HepG2 (cell line): ENCODE results near the gene EBF3. TPM values are rescaled to one million over a fixed set of nuclear protein-coding genes. Genes with fewer than 3 reads are reported as not detected.

Source experiments
- ATAC-seq: fragments of 200-7000 bp; cut with Tn5 transposase; 3 replicates; pipeline ENCODE4 v1.9.1; 2020; ENCODE audit warnings: mild to moderate bottlenecking, moderate library complexity
- BruUV-seq: library from RNA; stranded (reverse); fragments of 400-500 nt; replicated peaks from 2 replicates; lab custom pipeline; 2021; lab: Mats Ljungman, UMichigan
- CTCF ChIA-PET: fragments of 300-600 bp; formaldehyde crosslinking; extraction: SDS; loops from one replicate; lab custom pipeline; 2021; ENCODE audit warnings: low total read pairs, inconsistent platforms, low intra/inter-chr PET ratio; lab: Yijun Ruan, JAX
- POLR2A ChIA-PET: fragments of 350-600 bp; sonication (Branson Sonifier 250); formaldehyde crosslinking; loops from one replicate; lab custom pipeline; 2020; ENCODE audit warnings: antibody characterized with exemption, inconsistent platforms; lab: Yijun Ruan, JAX
- DNase-seq: peaks from one replicate; pipeline ENCODE4 v3.0.0-alpha.2; 2015; ENCODE audit warnings: low spot score
- FAIRE-seq: peaks from 3 replicates; lab custom pipeline; 2011; peaks lifted over from hg19 to GRCh38; lab: Jason Lieb, UNC
- H2AFZ ChIP-seq: one replicate; pipeline ENCODE4 v1.6.1; 2011; ENCODE audit warnings: low read length, inconsistent platforms
- H3K27ac ChIP-seq: fragments of 300-600 bp; 3 replicates; pipeline ENCODE4 v1.8.0; 2011; ENCODE audit warnings: mixed run types, mild to moderate bottlenecking, mixed read lengths, low read length, inconsistent platforms; ENCODE audit not compliant: insufficient read depth; ENCODE audit errors: extremely low read length
- H3K27me3 ChIP-seq, 2 experiments: fragments of 200-600 bp in 1 of 2; 2 replicates in 1 of 2; 3 replicates in 1 of 2; pipeline versions ENCODE4 v1.6.0 to v1.8.0; 2011; ENCODE audit warnings: low read length in 2 of 2, mild to moderate bottlenecking in 2 of 2, moderate library complexity in 2 of 2, inconsistent platforms in 1 of 2; ENCODE audit not compliant: insufficient read depth in 2 of 2, control insufficient read depth in 1 of 2
- H3K36me3 ChIP-seq, 2 experiments: fragments of 200-600 bp in 1 of 2; replicated peaks in 1 of 2; 2 replicates in 1 of 2; 3 replicates in 1 of 2; pipeline versions ENCODE4 v1.5.1 to v1.8.0; 2011; ENCODE audit warnings: low read length in 2 of 2, inconsistent platforms in 1 of 2; ENCODE audit not compliant: insufficient read depth in 2 of 2, control insufficient read depth in 1 of 2
- H3K4me1 ChIP-seq: 2 replicates; pipeline ENCODE4 v1.5.1; 2012; ENCODE audit warnings: low read length, inconsistent platforms; ENCODE audit not compliant: insufficient read depth
- H3K4me2 ChIP-seq: 2 replicates; pipeline ENCODE4 v1.6.0; 2011; ENCODE audit warnings: low read depth, low read length, inconsistent platforms
- H3K4me3 ChIP-seq, 3 experiments: fragments of 200-600 bp in 1 of 3; sonication (generic), shearing (Covaris generic) in 1 of 3; replicated peaks in 1 of 3; 2 replicates each; pipeline ENCODE4 v1.5.1; 2011 to 2016; ENCODE audit warnings: low read length in 3 of 3, inconsistent platforms in 2 of 3, low read depth in 2 of 3, mild to moderate bottlenecking in 2 of 3, control low read depth in 1 of 3, mixed read lengths in 1 of 3; ENCODE audit not compliant: insufficient read depth in 1 of 3
- H3K79me2 ChIP-seq: one replicate; pipeline ENCODE4 v1.6.1; 2011; ENCODE audit warnings: low read length, inconsistent platforms; ENCODE audit not compliant: insufficient read depth
- H3K9ac ChIP-seq: 2 replicates; pipeline ENCODE4 v1.6.0; 2011; ENCODE audit warnings: mild to moderate bottlenecking, low read depth, low read length, inconsistent platforms; ENCODE audit not compliant: insufficient read depth
- H3K9me3 ChIP-seq: 2 replicates; pipeline ENCODE4 v1.5.1; 2012; ENCODE audit warnings: mild to moderate bottlenecking, low read length
- H4K20me1 ChIP-seq: 2 replicates; pipeline ENCODE4 v1.6.0; 2011; ENCODE audit warnings: inconsistent platforms, mild to moderate bottlenecking, low read length, moderate library complexity; ENCODE audit not compliant: insufficient read depth
- CC2D1A ChIP-seq: sonication (generic); formaldehyde crosslinking; IDR thresholded peaks from 2 replicates; pipeline ENCODE4 v1.8.1; 2023; ENCODE audit warnings: mild to moderate bottlenecking, missing genetic modification reagents
- ETV5 ChIP-seq: IDR thresholded peaks from 2 replicates; pipeline ENCODE4 v1.6.1; 2018; ENCODE audit warnings: missing biosample characterization, missing genetic modification reagents, inconsistent platforms, borderline replicate concordance
- RBM39 ChIP-seq: fragments of 200-400 bp; formaldehyde crosslinking; IDR thresholded peaks from one replicate; pipeline ENCODE4 v1.6.1; 2018; ENCODE audit warnings: antibody characterized with exemption, mild to moderate bottlenecking, low read depth, low read length; ENCODE audit not compliant: poor library complexity, severe bottlenecking
- ZNF33B ChIP-seq: sonication (generic); formaldehyde crosslinking; IDR thresholded peaks from 2 replicates; pipeline ENCODE4 v1.5.1; 2020; ENCODE audit warnings: mild to moderate bottlenecking, missing genetic modification reagents
- ZNF468 ChIP-seq: sonication (generic); formaldehyde crosslinking; IDR thresholded peaks from 2 replicates; pipeline ENCODE4 v1.8.0; 2022; ENCODE audit warnings: mild to moderate bottlenecking, moderate library complexity, missing genetic modification reagents
- ZNF619 ChIP-seq: sonication (generic); formaldehyde crosslinking; IDR thresholded peaks from 2 replicates; pipeline ENCODE4 v1.4.0; 2020; ENCODE audit warnings: mild to moderate bottlenecking, missing genetic modification reagents
- ZNF839 ChIP-seq: sonication (generic); formaldehyde crosslinking; IDR thresholded peaks from 2 replicates; pipeline ENCODE4 v1.4.0; 2020; ENCODE audit warnings: missing genetic modification reagents, mild to moderate bottlenecking, borderline replicate concordance
- WGBS: methylation state at CpG from one replicate; pipeline ENCODE4 v1.1.6; 2017; ENCODE audit warnings: low lambda C conversion rate; 5-methylcytosine and 5-hydroxymethylcytosine counted together
- in situ Hi-C: cut with HindIII; loops from 2 replicates; pipeline ENCODE4 v1.10.0; 2017; ENCODE audit warnings: low pct_unique_long_range_greater_than_20kb; ENCODE audit not compliant: extremely low pct_ligation_motif_present
- intact Hi-C: fragments of 100-400 bp; cut with micrococcal nuclease; formaldehyde crosslinking; loops from one replicate; pipeline ENCODE4 v1.10.0; 2022; ENCODE audit not compliant: unreplicated experiment
- polyA plus RNA-seq, 8 experiments: library from polyadenylated mRNA; depleted of rRNA in 3 of 8; stranded (reverse) in 7 of 8; unstranded in 1 of 8; fragments of >200 nt; fragmentation: Illumina TruSeq in 4 of 8; extraction: Trizol in 4 of 8; gene quantifications; 2 replicates each; pipeline versions ENCODE4 v1.2.1 to v1.2.3, GENCODE V29; 2011 to 2016; ENCODE audit warnings: low read depth in 4 of 8, missing spikeins in 1 of 8, mixed read lengths in 1 of 8; ENCODE audit not compliant: insufficient read depth in 1 of 8
- total RNA-seq, 5 experiments: library from RNA; depleted of rRNA; stranded (reverse); fragments of >200 nt; fragmentation: Illumina TruSeq; extraction: Trizol; gene quantifications; 2 replicates each; pipeline ENCODE4 v1.2.3, GENCODE V29; 2016; ENCODE audit warnings: low read depth in 1 of 5
- TF ChIP-seq, protein P1 (sequence below): sonication (generic); formaldehyde crosslinking; IDR thresholded peaks from 2 replicates; pipeline ENCODE4 v1.4.0; 2020; ENCODE audit warnings: missing genetic modification reagents
- TF ChIP-seq, protein P2 (sequence below): sonication (generic); formaldehyde crosslinking; IDR thresholded peaks from 2 replicates; pipeline ENCODE4 v1.4.0; 2020; ENCODE audit warnings: missing genetic modification reagents

Gene EBF3
- total and polyA plus RNA-seq, 2 of the 13 experiments (the other 11 are each of a cell fraction or from before 2014, with no cell fraction given): not detected

DNA sequence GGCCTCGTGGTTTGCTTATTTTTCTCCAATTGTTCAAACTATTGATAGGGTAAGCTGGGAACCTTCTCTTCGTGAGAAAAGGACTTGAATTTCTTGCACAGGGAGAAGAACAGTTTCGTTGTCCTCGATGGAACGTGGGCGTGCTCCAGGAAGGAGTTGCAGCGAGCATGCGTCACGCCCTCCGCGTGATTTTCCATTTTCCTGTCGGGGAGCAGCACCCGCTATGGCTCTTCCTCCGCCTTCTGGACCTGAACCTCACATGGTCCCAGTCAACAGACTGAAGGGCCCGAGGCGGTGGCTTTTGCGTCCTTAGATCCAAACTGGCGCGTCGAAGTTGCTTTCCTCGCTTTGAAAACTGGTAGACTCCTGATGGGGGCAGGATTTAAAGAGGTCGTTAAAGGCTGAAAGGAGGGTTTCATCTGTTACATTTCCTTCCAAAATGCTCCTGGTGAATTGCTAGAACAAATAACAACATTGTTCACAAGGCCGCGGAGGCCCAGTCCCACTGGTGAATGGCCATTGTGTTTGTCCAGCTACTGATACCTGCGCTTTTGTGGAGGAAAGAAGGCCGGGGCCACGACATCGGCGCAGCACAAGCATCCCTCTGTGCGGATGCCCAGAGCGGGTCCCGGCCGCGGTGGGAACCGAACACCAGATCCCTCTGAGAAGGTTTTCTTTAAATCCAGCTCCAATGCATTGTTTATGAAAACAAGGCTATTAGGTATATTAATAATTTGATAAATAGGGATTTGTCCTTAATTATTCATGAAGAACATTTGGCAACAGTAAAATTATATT lies 75.9 kb downstream of the EBF3 start:
- BruUV-seq: no TSS peak
- peaks cover 2 to 36% of the 10 kb centered on the region in 2 experiments; a peak in 2 of 5 replicates for H3K27me3 ChIP-seq
- TF ChIP-seq ETV5 (CRISPR knock-in tag) (no peak), ZNF33B (CRISPR knock-in tag) (no peak), RBM39 (no peak), ZNF619 (no peak), ZNF839 (CRISPR knock-in tag) (no peak), CC2D1A (CRISPR knock-in tag) (no peak), ZNF468 (CRISPR knock-in tag) (no peak)
- TF ChIP-seq, protein P1, sequence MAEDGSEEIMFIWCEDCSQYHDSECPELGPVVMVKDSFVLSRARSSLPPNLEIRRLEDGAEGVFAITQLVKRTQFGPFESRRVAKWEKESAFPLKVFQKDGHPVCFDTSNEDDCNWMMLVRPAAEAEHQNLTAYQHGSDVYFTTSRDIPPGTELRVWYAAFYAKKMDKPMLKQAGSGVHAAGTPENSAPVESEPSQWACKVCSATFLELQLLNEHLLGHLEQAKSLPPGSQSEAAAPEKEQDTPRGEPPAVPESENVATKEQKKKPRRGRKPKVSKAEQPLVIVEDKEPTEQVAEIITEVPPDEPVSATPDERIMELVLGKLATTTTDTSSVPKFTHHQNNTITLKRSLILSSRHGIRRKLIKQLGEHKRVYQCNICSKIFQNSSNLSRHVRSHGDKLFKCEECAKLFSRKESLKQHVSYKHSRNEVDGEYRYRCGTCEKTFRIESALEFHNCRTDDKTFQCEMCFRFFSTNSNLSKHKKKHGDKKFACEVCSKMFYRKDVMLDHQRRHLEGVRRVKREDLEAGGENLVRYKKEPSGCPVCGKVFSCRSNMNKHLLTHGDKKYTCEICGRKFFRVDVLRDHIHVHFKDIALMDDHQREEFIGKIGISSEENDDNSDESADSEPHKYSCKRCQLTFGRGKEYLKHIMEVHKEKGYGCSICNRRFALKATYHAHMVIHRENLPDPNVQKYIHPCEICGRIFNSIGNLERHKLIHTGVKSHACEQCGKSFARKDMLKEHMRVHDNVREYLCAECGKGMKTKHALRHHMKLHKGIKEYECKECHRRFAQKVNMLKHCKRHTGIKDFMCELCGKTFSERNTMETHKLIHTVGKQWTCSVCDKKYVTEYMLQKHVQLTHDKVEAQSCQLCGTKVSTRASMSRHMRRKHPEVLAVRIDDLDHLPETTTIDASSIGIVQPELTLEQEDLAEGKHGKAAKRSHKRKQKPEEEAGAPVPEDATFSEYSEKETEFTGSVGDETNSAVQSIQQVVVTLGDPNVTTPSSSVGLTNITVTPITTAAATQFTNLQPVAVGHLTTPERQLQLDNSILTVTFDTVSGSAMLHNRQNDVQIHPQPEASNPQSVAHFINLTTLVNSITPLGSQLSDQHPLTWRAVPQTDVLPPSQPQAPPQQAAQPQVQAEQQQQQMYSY (CRISPR knock-in tag): no peak
- TF ChIP-seq, protein P2, sequence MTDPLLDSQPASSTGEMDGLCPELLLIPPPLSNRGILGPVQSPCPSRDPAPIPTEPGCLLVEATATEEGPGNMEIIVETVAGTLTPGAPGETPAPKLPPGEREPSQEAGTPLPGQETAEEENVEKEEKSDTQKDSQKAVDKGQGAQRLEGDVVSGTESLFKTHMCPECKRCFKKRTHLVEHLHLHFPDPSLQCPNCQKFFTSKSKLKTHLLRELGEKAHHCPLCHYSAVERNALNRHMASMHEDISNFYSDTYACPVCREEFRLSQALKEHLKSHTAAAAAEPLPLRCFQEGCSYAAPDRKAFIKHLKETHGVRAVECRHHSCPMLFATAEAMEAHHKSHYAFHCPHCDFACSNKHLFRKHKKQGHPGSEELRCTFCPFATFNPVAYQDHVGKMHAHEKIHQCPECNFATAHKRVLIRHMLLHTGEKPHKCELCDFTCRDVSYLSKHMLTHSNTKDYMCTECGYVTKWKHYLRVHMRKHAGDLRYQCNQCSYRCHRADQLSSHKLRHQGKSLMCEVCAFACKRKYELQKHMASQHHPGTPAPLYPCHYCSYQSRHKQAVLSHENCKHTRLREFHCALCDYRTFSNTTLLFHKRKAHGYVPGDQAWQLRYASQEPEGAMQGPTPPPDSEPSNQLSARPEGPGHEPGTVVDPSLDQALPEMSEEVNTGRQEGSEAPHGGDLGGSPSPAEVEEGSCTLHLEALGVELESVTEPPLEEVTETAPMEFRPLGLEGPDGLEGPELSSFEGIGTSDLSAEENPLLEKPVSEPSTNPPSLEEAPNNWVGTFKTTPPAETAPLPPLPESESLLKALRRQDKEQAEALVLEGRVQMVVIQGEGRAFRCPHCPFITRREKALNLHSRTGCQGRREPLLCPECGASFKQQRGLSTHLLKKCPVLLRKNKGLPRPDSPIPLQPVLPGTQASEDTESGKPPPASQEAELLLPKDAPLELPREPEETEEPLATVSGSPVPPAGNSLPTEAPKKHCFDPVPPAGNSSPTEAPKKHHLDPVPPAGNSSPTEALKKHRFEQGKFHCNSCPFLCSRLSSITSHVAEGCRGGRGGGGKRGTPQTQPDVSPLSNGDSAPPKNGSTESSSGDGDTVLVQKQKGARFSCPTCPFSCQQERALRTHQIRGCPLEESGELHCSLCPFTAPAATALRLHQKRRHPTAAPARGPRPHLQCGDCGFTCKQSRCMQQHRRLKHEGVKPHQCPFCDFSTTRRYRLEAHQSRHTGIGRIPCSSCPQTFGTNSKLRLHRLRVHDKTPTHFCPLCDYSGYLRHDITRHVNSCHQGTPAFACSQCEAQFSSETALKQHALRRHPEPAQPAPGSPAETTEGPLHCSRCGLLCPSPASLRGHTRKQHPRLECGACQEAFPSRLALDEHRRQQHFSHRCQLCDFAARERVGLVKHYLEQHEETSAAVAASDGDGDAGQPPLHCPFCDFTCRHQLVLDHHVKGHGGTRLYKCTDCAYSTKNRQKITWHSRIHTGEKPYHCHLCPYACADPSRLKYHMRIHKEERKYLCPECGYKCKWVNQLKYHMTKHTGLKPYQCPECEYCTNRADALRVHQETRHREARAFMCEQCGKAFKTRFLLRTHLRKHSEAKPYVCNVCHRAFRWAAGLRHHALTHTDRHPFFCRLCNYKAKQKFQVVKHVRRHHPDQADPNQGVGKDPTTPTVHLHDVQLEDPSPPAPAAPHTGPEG (CRISPR knock-in tag): no peak
- TF ChIP-seq, all 625 proteins: peak for 0
- FAIRE-seq (no peak), DNase-seq (no peak), ATAC-seq (no peak)
- H4K20me1 ChIP-seq: no peaks in the 10 kb centered on the region
- H2AFZ ChIP-seq: no peak overlapping the region
- no peak overlapping the region for H3K4me2 ChIP-seq
- H3K4me3 ChIP-seq: no peak overlapping the region
- in situ Hi-C loops: loop anchor here (5.0 kb wide), 1 partner anchor 84 kb away; no protein-coding TSS in a partner anchor
- ChIA-PET POLR2A (no interaction called here), CTCF (interaction anchor here (1.6 kb wide), 1 partner anchor 83 kb away, joined by 9 read pairs; no protein-coding TSS in a partner anchor)
- H3K79me2 ChIP-seq: no peaks in the 10 kb centered on the region
- intact Hi-C loops: loop anchor here (5.0 kb wide), 1 partner anchor 239 kb away; no protein-coding TSS in a partner anchor
- H3K36me3 ChIP-seq: no peaks in the 10 kb centered on the region
- 69% methylated on average over 34 of the region's 35 CpGs for whole genome bisulfite sequencing
- no peak overlapping the region for H3K9ac ChIP-seq
- no peaks in the 10 kb centered on the region for H3K9me3 ChIP-seq
- H3K27ac ChIP-seq: no peak overlapping the region
- no peaks in the 10 kb centered on the region for H3K4me1 ChIP-seq
